Sigmoid colon (tissue), 4 donors: ENCODE results near the gene TRAPPC12.

Source experiments
- EP300 ChIP-seq, 4 donors: sonication (generic); formaldehyde crosslinking; IDR thresholded peaks; one replicate each; pipeline ENCODE4 v1.6.1; 2017; ENCODE audit warnings: antibody characterized with exemption in 4 of 4
- POLR2A ChIP-seq, 2 donors: fragments of 450-650 bp; IDR thresholded peaks; one replicate each; pipeline ENCODE4 v1.6.1; 2016; ENCODE audit warnings: antibody characterized with exemption in 2 of 2, mild to moderate bottlenecking in 2 of 2, moderate library complexity in 2 of 2
- POLR2AphosphoS5 ChIP-seq, 4 donors: sonication (generic); formaldehyde crosslinking; IDR thresholded peaks; one replicate each; pipeline ENCODE4 v1.6.1; 2017; ENCODE audit warnings: antibody characterized with exemption in 4 of 4
- TF ChIP-seq, protein P1 (sequence below), 4 experiments: fragments of 450-650 bp in 3 of 4; fragments of 200-600 bp in 1 of 4; IDR thresholded peaks; one replicate each; pipeline ENCODE4 v1.5.1; 2016 to 2019; ENCODE audit warnings: antibody characterized with exemption in 4 of 4, mild to moderate bottlenecking in 3 of 4, moderate library complexity in 2 of 4

GRCh38 chr2:3479430-3480320 lies 100.2 kb downstream of the TRAPPC12 start:
- TF ChIP-seq, protein P1, sequence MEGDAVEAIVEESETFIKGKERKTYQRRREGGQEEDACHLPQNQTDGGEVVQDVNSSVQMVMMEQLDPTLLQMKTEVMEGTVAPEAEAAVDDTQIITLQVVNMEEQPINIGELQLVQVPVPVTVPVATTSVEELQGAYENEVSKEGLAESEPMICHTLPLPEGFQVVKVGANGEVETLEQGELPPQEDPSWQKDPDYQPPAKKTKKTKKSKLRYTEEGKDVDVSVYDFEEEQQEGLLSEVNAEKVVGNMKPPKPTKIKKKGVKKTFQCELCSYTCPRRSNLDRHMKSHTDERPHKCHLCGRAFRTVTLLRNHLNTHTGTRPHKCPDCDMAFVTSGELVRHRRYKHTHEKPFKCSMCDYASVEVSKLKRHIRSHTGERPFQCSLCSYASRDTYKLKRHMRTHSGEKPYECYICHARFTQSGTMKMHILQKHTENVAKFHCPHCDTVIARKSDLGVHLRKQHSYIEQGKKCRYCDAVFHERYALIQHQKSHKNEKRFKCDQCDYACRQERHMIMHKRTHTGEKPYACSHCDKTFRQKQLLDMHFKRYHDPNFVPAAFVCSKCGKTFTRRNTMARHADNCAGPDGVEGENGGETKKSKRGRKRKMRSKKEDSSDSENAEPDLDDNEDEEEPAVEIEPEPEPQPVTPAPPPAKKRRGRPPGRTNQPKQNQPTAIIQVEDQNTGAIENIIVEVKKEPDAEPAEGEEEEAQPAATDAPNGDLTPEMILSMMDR (IDR thresholded peaks at IDR 0.05), result no peak
- no peak for TF ChIP-seq POLR2A (IDR thresholded peaks at IDR 0.05)
- TF ChIP-seq POLR2AphosphoS5 (IDR thresholded peaks at IDR 0.05), result no peak
- no peak for TF ChIP-seq EP300 (IDR thresholded peaks at IDR 0.05)
